Loucy (cell line): ENCODE data around the gene IL5.

Experiments
- CTCF ChIP-seq: fragments of 200-600 bp; sonication (generic); conservative IDR thresholded peaks from 2 replicates; pipeline ENCODE4 v1.5.1; 2014; ENCODE audit warnings: mild to moderate bottlenecking, antibody characterized with exemption, low read length
- EZH2phosphoT487 ChIP-seq: fragments of 200-600 bp; IDR thresholded peaks from 2 replicates; pipeline ENCODE4 v1.6.1; 2018; ENCODE audit warnings: antibody characterized with exemption, mild to moderate bottlenecking, moderate library complexity, borderline replicate concordance

- TF ChIP-seq CTCF (no peak), EZH2phosphoT487 (no peak)
Observed at GRCh38 chr5:132493821-132494220, 49.5 kb downstream of the IL5 start.
